ENCODE results near the gene MARCHF6.
"Not testable (repeated sequence)": the region's sequence is repeated elsewhere in the genome, so short reads cannot be mapped to it uniquely, and the experiment has no call there.

The MARCHF6 gene

GRCh38 chr5:10374046-10375022 is 20.8 kb downstream of the MARCHF6 start:
- H3K4me3 ChIP-seq (ENCODE audit: low read depth, low read length) = no peak overlapping the region
- TF ChIP-seq CTCF (IDR thresholded peaks at IDR 0.05; ENCODE audit: low read depth, low read length) = no peak

- H3K4me3 ChIP-seq (ENCODE audit: low read depth, low read length) = not testable (repeated sequence)
Measured at GRCh38 chr5:10375146-10375545, 21.7 kb downstream of the MARCHF6 start.

GRCh38 chr5:10376544-10376943 is 23.0 kb downstream of the MARCHF6 start:
- no peak overlapping the region for H3K4me3 ChIP-seq (ENCODE audit: low read depth, low read length)
- no peak for TF ChIP-seq CTCF (IDR thresholded peaks at IDR 0.05; ENCODE audit: low read depth, low read length)

DNA sequence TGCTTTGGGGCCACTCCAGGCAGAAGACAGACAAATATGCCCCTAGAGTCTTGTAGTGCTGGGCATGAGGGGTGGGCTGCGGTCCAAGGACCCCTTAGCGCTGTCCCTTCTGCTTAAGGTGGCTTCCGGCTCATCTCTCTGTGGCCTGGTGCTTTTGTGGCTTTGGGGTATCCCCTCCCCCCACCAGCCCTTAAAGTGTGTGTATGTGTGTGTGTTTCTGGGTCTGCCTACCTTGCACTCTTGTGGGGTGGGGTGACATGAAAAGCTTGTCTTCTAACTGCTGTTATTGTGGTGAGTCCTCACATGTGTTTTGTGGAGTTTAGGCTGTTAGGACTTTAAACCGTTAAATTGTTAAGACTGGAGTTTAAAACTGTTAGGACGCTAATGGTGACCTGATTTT is 23.6 kb downstream of the MARCHF6 start:
- no peak for TF ChIP-seq CTCF (IDR thresholded peaks at IDR 0.05; ENCODE audit: low read depth, low read length)
- no peak overlapping the region for H3K4me3 ChIP-seq (ENCODE audit: low read depth, low read length)

- H3K4me3 ChIP-seq (ENCODE audit: low read depth, low read length) = no peak overlapping the region
- TF ChIP-seq CTCF (IDR thresholded peaks at IDR 0.05; ENCODE audit: low read depth, low read length) = no peak
Measured at GRCh38 chr5:10381803-10382202, 28.3 kb downstream of the MARCHF6 start.

DNA sequence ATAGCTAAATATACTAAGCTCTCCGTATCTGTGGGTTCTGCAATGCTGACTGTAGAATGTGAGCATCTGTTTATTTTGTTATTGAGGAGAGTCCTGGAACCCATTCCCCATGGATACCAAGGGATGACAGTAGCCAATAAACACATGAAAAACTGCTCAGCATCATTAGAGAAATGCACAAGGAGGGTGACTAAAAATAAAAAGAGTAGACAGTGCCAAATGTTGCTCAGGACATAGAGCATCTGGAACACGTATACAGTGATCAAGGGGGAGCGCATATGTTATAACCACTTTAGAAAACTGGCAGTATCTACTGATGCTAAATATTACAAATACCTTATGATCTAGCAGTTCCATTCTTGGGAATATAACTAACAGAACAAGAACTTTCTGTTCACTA is 31.0 kb downstream of the MARCHF6 start:
- TF ChIP-seq CTCF (IDR thresholded peaks at IDR 0.05; ENCODE audit: low read depth, low read length) = no peak
- no peak overlapping the region for H3K4me3 ChIP-seq (ENCODE audit: low read depth, low read length)

DNA sequence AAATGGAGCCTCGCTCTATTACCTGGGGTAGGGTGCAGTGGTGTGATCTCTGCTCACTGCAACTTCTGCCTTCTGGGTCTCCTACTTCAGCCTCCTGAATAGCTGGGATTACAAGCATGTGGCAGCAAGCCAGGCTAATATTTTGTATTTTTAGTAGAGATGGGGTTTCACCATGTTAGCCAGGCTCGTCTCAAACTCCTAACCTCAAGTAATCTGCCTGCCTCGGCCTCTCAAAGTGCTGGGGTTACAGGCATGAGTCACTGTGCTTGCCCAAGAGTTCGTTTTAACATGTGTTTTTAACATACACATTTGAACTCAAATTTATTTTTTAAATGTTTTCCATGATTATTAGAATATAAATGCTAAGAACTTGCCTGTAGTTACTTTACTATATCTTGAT is 34.2 kb downstream of the MARCHF6 start:
- H3K4me3 ChIP-seq (ENCODE audit: low read depth, low read length) = no peak overlapping the region
- TF ChIP-seq CTCF (IDR thresholded peaks at IDR 0.05; ENCODE audit: low read depth, low read length) = no peak
